GM18498 (cell line): ENCODE results near the gene GHRHR.

Source experiments
- ATAC-seq: cut with Tn5 transposase; IDR thresholded peaks from one replicate; pipeline ENCODE4 v1.9.1; 2021; ENCODE audit warnings: mild to moderate bottlenecking, moderate library complexity; ENCODE audit not compliant: unreplicated experiment

GHRHR gene

GRCh38 chr7:30963842-30964241, at the start of gene GHRHR:
Gene GHRHR (plus strand): TSS chr7:30963953. CDS start chr7:30964069, 116 bp downstream.
- no peak for ATAC-seq

- ATAC-seq = no peak
These were observed 49.2 kb upstream of the GHRHR start for GRCh38 chr7:30914596-30914995.

GRCh38 chr7:30915005-30915601, 48.6 kb upstream of the GHRHR start:
- ATAC-seq = no peak

- no peak for ATAC-seq
These were observed 48.0 kb upstream of the GHRHR start for GRCh38 chr7:30915751-30916150.

- ATAC-seq = no peak
These were observed 47.5 kb upstream of the GHRHR start for GRCh38 chr7:30916255-30916654.

- ATAC-seq = no peak
These were observed 47.0 kb upstream of the GHRHR start for GRCh38 chr7:30916767-30917166.

- no peak for ATAC-seq
These were observed 46.4 kb upstream of the GHRHR start for GRCh38 chr7:30917216-30917893.

- no peak for ATAC-seq
These were observed 45.1 kb upstream of the GHRHR start for GRCh38 chr7:30918676-30919075.

GRCh38 chr7:30920021-30920583, 43.7 kb upstream of the GHRHR start:
- ATAC-seq = no peak

GRCh38 chr7:30920584-30921539, 42.9 kb upstream of the GHRHR start:
- no peak for ATAC-seq

- no peak for ATAC-seq
These were observed 42.0 kb upstream of the GHRHR start for GRCh38 chr7:30921540-30922401.

GRCh38 chr7:30922596-30922995, 41.2 kb upstream of the GHRHR start:
- ATAC-seq = no peak

- no peak for ATAC-seq
These were observed 40.6 kb upstream of the GHRHR start for GRCh38 chr7:30923009-30923773.

GRCh38 chr7:30923774-30924413, 39.9 kb upstream of the GHRHR start:
- ATAC-seq = no peak

GRCh38 chr7:30924624-30925023, 39.1 kb upstream of the GHRHR start:
- ATAC-seq = no peak

GRCh38 chr7:30925117-30925516, 38.6 kb upstream of the GHRHR start:
- no peak for ATAC-seq

- ATAC-seq = no peak
These were observed 37.8 kb upstream of the GHRHR start for GRCh38 chr7:30925913-30926312.

- ATAC-seq = no peak
These were observed 37.4 kb upstream of the GHRHR start for GRCh38 chr7:30926313-30926712.

- no peak for ATAC-seq
These were observed 36.7 kb upstream of the GHRHR start for GRCh38 chr7:30927040-30927439.
